RKO (cell line): ENCODE data around the gene LRP11.
"Not testable (repeated sequence)": the region's sequence is repeated elsewhere in the genome, so short reads cannot be mapped to it uniquely, and the experiment has no call there.

Source experiments
- DNase-seq: peaks from one replicate; pipeline ENCODE4 v3.0.0-alpha.2; 2016; ENCODE audit warnings: low spot score

LRP11 gene

GRCh38 chr6:149869275-149869892 lies 5.2 kb upstream of the LRP11 start:
- no peak for DNase-seq

- DNase-seq: no peak
These were observed 3.9 kb upstream of the LRP11 start for GRCh38 chr6:149867876-149868640.

GRCh38 chr6:149864578-149865535 lies 698 bp upstream of the LRP11 start:
- DNase-seq: peak; percentile 85

GRCh38 chr6:149862922-149863697 lies 1.0 kb downstream of the LRP11 start:
- DNase-seq: peak; percentile 74

- not testable (repeated sequence) for DNase-seq
These were observed 1.8 kb downstream of the LRP11 start for GRCh38 chr6:149862424-149862738.

GRCh38 chr6:149861603-149862423 lies 2.3 kb downstream of the LRP11 start:
- DNase-seq: no peak

- no peak for DNase-seq
These were observed 3.1 kb downstream of the LRP11 start for GRCh38 chr6:149860834-149861602.

GRCh38 chr6:149860513-149860833 lies 3.7 kb downstream of the LRP11 start:
- DNase-seq: no peak

GRCh38 chr6:149859938-149860337 lies 4.2 kb downstream of the LRP11 start:
- no peak for DNase-seq

GRCh38 chr6:149859368-149859767 lies 4.8 kb downstream of the LRP11 start:
- no peak for DNase-seq

- DNase-seq: no peak
These were observed 6.6 kb downstream of the LRP11 start for GRCh38 chr6:149857541-149857940.

GRCh38 chr6:149856256-149856994 lies 7.7 kb downstream of the LRP11 start:
- DNase-seq: no peak

GRCh38 chr6:149855741-149856140 lies 8.4 kb downstream of the LRP11 start:
- DNase-seq: no peak

- DNase-seq: peak; percentile 14
These were observed 9.0 kb downstream of the LRP11 start for GRCh38 chr6:149855040-149855654.

- DNase-seq: no peak
These were observed 9.6 kb downstream of the LRP11 start for GRCh38 chr6:149854532-149854931.

- DNase-seq: not testable (repeated sequence)
These were observed 10.1 kb downstream of the LRP11 start for GRCh38 chr6:149854017-149854416.

- no peak for DNase-seq
These were observed 11.3 kb downstream of the LRP11 start for GRCh38 chr6:149852881-149853280.

- DNase-seq: no peak
These were observed 12.0 kb downstream of the LRP11 start for GRCh38 chr6:149852180-149852579.

- no peak for DNase-seq
These were observed 12.6 kb downstream of the LRP11 start for GRCh38 chr6:149851461-149852110.
